SK-N-SH treated with all-trans-retinoic acid at 6 μM for 48 hours (cell line): ENCODE data around the gene CLEC7A.

Experiments
- ATAC-seq: fragments of 200-7000 bp; cut with Tn5 transposase; 3 replicates; pipeline ENCODE4 v1.9.1; 2020; ENCODE audit warnings: mild to moderate bottlenecking, moderate library complexity
- ARNTL ChIP-seq: fragments of 450-650 bp; formaldehyde crosslinking; IDR thresholded peaks from 2 replicates; pipeline ENCODE4 v1.5.0; 2020; ENCODE audit warnings: low read depth, mild to moderate bottlenecking, moderate library complexity, borderline replicate concordance
- BACH2 ChIP-seq: fragments of 250-450 bp; sonication (Bioruptor Pico); IDR thresholded peaks from 2 replicates; pipeline ENCODE4 v1.9.0; 2021; ENCODE audit warnings: mild to moderate bottlenecking, borderline replicate concordance
- CREB5 ChIP-seq: fragments of 250-450 bp; sonication (Bioruptor Pico); IDR thresholded peaks from 2 replicates; pipeline ENCODE4 v1.5.1; 2020; ENCODE audit warnings: low read depth, mild to moderate bottlenecking, moderate library complexity
- CSDC2 ChIP-seq: fragments of 250-450 bp; sonication (Bioruptor Pico); IDR thresholded peaks from 2 replicates; pipeline ENCODE4 v1.5.0; 2020; ENCODE audit warnings: mild to moderate bottlenecking, moderate library complexity
- ESRRG ChIP-seq: fragments of 250-450 bp; sonication (Bioruptor Pico); IDR thresholded peaks from 2 replicates; pipeline ENCODE4 v1.6.1; 2021; ENCODE audit warnings: mild to moderate bottlenecking
- GLIS3 ChIP-seq: fragments of 250-450 bp; sonication (Bioruptor Pico); IDR thresholded peaks from 2 replicates; pipeline ENCODE4 v1.5.0; 2020; ENCODE audit warnings: mild to moderate bottlenecking, moderate library complexity
- ISL1 ChIP-seq: fragments of 250-450 bp; sonication (Bioruptor Pico); IDR thresholded peaks from 2 replicates; pipeline ENCODE4 v2.1.2; 2022; ENCODE audit warnings: mild to moderate bottlenecking, moderate library complexity
- OSR1 ChIP-seq: fragments of 250-450 bp; sonication (Bioruptor Pico); IDR thresholded peaks from 2 replicates; pipeline ENCODE4 v1.8.0; 2022; ENCODE audit warnings: moderate library complexity, mild to moderate bottlenecking, inconsistent platforms
- PATZ1 ChIP-seq: fragments of 250-450 bp; sonication (Bioruptor Pico); IDR thresholded peaks from 2 replicates; pipeline ENCODE4 v1.8.0; 2020; ENCODE audit warnings: mild to moderate bottlenecking, moderate library complexity, borderline replicate concordance
- PPARA ChIP-seq: fragments of 250-450 bp; sonication (Bioruptor Pico); IDR thresholded peaks from 2 replicates; pipeline ENCODE4 v1.5.0; 2020; ENCODE audit warnings: mild to moderate bottlenecking, borderline replicate concordance
- RARB ChIP-seq: fragments of 250-450 bp; sonication (Bioruptor Pico); IDR thresholded peaks from 2 replicates; pipeline ENCODE4 v1.8.0; 2021; ENCODE audit warnings: mild to moderate bottlenecking, moderate library complexity
- TCF4 ChIP-seq: fragments of 250-450 bp; sonication (Bioruptor Pico); IDR thresholded peaks from 2 replicates; pipeline ENCODE4 v1.8.0; 2021; ENCODE audit warnings: mild to moderate bottlenecking, moderate library complexity, borderline replicate concordance
- TOX ChIP-seq: fragments of 250-450 bp; sonication (Bioruptor Pico); IDR thresholded peaks from 2 replicates; pipeline ENCODE4 v1.8.0; 2021; ENCODE audit warnings: mild to moderate bottlenecking, moderate library complexity, borderline replicate concordance
- TSHZ2 ChIP-seq: fragments of 250-450 bp; sonication (Bioruptor Pico); IDR thresholded peaks from 2 replicates; pipeline ENCODE4 v1.5.0; 2020; ENCODE audit warnings: mild to moderate bottlenecking, moderate library complexity
- ZC3H10 ChIP-seq: fragments of 250-450 bp; sonication (Bioruptor Pico); IDR thresholded peaks from 2 replicates; pipeline ENCODE4 v1.5.1; 2021; ENCODE audit warnings: mild to moderate bottlenecking, moderate library complexity
- ZFP3 ChIP-seq: fragments of 250-450 bp; sonication (Bioruptor Pico); IDR thresholded peaks from 2 replicates; pipeline ENCODE4 v1.5.0; 2020; ENCODE audit warnings: mild to moderate bottlenecking, moderate library complexity
- ZFP30 ChIP-seq: fragments of 450-650 bp; formaldehyde crosslinking; IDR thresholded peaks from 2 replicates; pipeline ENCODE4 v1.5.0; 2022; ENCODE audit warnings: mild to moderate bottlenecking, moderate library complexity
- ZNF565 ChIP-seq: fragments of 450-650 bp; formaldehyde crosslinking; conservative IDR thresholded peaks from 2 replicates; pipeline ENCODE4 v1.5.0; 2020; ENCODE audit warnings: low read depth, mild to moderate bottlenecking, moderate library complexity
- ZNF70 ChIP-seq: fragments of 450-650 bp; formaldehyde crosslinking; IDR thresholded peaks from 2 replicates; pipeline ENCODE4 v1.5.0; 2020; ENCODE audit warnings: mild to moderate bottlenecking, moderate library complexity
- ZNF8 ChIP-seq: fragments of 450-650 bp; formaldehyde crosslinking; IDR thresholded peaks from 2 replicates; pipeline ENCODE4 v1.5.0; 2020; ENCODE audit warnings: mild to moderate bottlenecking, moderate library complexity

The CLEC7A gene

GRCh38 chr12:10082117-10082874, 47.7 kb downstream of the CLEC7A start:
- ATAC-seq, result no peak
- TF ChIP-seq ZC3H10 (CRISPR knock-in tag) (no peak), ISL1 (CRISPR knock-in tag) (no peak), PPARA (CRISPR knock-in tag) (no peak), CREB5 (CRISPR knock-in tag) (no peak), OSR1 (CRISPR knock-in tag) (no peak), PATZ1 (CRISPR knock-in tag) (no peak), ZNF565 (CRISPR knock-in tag) (no peak), ESRRG (CRISPR knock-in tag) (no peak)

- no peak for TF ChIP-seq ZC3H10 (CRISPR knock-in tag)
- no peak for TF ChIP-seq TSHZ2 (CRISPR knock-in tag)
- TF ChIP-seq BACH2 (CRISPR knock-in tag), result no peak
- TF ChIP-seq OSR1 (CRISPR knock-in tag), result no peak
- no peak for TF ChIP-seq ZFP30
- TF ChIP-seq ARNTL (CRISPR knock-in tag), result no peak
- TF ChIP-seq RARB, result no peak
- TF ChIP-seq PPARA (CRISPR knock-in tag), result no peak
- no peak for TF ChIP-seq ISL1 (CRISPR knock-in tag)
- no peak for TF ChIP-seq ZNF70 (CRISPR knock-in tag)
- no peak for ATAC-seq
Measured at GRCh38 chr12:10075451-10075850, 54.5 kb downstream of the CLEC7A start.

- ATAC-seq, result no peak
- TF ChIP-seq ZFP3 (no peak), BACH2 (CRISPR knock-in tag) (no peak), RARB (no peak), ZNF8 (no peak), ZC3H10 (CRISPR knock-in tag) (no peak)
- TF ChIP-seq, all 23 proteins: peak for 0
Measured at GRCh38 chr12:10073261-10073660, 56.7 kb downstream of the CLEC7A start.

DNA sequence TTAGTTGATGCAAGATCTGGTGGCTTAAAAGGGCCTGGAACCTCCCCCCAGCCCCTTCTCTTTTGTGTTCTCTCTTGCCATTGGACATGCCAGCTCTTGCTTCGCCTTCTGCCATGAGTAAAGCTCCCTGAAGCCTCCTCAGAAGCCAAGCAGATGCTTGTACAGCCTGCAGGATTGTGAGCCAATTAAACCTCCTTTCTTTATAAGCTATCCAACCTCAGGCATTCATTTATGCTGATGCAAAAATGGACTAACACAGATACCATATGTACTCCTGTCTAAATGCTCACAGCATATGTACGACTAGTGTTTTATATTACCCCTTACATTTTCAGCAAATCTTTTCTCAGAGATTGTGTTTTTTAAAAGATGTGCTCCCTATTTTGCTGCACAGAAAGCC, 57.9 kb downstream of the CLEC7A start:
- no peak for ATAC-seq
- no peak for TF ChIP-seq BACH2 (CRISPR knock-in tag)
- no peak for TF ChIP-seq ZFP30
- no peak for TF ChIP-seq ZC3H10 (CRISPR knock-in tag)
- TF ChIP-seq CREB5 (CRISPR knock-in tag), result no peak
- TF ChIP-seq ZNF565 (CRISPR knock-in tag), result no peak
- no peak for TF ChIP-seq TCF4 (CRISPR knock-in tag)
- TF ChIP-seq PATZ1 (CRISPR knock-in tag), result no peak
- TF ChIP-seq ZNF70 (CRISPR knock-in tag), result no peak
- no peak for TF ChIP-seq ISL1 (CRISPR knock-in tag)
- no peak for TF ChIP-seq OSR1 (CRISPR knock-in tag)
- TF ChIP-seq GLIS3 (CRISPR knock-in tag), result no peak
- no peak for TF ChIP-seq TOX
- no peak for TF ChIP-seq PPARA (CRISPR knock-in tag)
- no peak for TF ChIP-seq ZFP3
- TF ChIP-seq CSDC2 (CRISPR knock-in tag), result no peak
- no peak for TF ChIP-seq TSHZ2 (CRISPR knock-in tag)
- TF ChIP-seq ESRRG (CRISPR knock-in tag), result no peak
